HG03378 (cell line): ENCODE measurements around the gene CLINT1.
"Not testable (repeated sequence)": the region's sequence is repeated elsewhere in the genome, so short reads cannot be mapped to it uniquely, and the experiment has no call there.

Source experiments
- ATAC-seq: cut with Tn5 transposase; IDR thresholded peaks from one replicate; pipeline ENCODE4 v1.9.1; 2021; ENCODE audit warnings: mild to moderate bottlenecking, moderate library complexity; ENCODE audit not compliant: unreplicated experiment

CLINT1 gene

DNA sequence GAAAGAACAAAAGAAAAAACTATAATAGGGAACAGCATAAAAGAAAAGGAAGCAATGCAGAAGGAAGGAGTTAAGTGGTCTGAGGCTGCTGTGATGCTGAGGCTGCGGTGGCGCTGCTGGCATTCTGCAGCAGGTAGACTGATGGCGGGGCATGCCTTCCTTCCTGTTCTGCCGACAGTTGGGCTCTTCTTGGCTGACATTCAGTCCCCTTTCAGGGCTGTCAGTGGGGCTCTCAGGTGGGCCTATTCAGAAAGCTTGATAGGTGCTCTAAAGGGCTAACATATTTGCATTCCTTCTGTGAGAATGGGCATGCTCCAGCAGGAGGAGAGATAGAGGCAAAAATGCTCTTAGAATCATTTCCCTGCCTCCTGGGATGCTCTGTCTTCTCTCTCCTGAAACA is 5.1 kb upstream of the CLINT1 start:
- no peak for ATAC-seq

DNA sequence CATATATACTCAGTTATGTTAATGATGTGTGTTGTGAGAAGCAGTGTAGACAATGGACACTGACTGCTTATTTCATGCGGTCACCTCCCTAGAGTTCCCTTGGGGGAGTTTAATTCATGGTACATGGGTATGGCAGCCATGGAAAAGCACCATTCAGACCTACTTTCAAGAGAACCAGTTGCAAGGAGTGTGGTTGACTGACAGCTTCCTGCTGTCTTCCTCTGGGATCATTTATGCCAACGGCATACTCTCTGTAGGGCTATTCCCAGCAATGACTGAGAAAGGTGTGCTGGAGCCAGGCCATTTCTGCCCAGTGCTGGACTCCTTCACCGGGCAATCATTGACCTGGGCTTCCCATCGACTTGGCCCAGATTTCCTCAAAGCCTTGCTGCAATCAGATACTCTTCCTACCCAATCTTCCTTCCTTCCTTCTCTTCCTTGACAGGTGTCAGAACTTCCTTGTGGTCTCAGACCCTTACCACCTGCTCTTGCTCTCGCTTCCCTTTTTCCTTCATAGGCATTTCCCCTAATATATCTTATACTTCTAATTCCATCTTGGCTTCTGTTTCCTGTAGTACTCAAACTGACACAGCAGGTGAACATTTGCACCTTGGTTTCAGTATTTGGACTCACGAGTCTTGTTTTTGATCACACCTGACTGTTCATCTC is 3.4 kb upstream of the CLINT1 start:
- no peak for ATAC-seq

DNA sequence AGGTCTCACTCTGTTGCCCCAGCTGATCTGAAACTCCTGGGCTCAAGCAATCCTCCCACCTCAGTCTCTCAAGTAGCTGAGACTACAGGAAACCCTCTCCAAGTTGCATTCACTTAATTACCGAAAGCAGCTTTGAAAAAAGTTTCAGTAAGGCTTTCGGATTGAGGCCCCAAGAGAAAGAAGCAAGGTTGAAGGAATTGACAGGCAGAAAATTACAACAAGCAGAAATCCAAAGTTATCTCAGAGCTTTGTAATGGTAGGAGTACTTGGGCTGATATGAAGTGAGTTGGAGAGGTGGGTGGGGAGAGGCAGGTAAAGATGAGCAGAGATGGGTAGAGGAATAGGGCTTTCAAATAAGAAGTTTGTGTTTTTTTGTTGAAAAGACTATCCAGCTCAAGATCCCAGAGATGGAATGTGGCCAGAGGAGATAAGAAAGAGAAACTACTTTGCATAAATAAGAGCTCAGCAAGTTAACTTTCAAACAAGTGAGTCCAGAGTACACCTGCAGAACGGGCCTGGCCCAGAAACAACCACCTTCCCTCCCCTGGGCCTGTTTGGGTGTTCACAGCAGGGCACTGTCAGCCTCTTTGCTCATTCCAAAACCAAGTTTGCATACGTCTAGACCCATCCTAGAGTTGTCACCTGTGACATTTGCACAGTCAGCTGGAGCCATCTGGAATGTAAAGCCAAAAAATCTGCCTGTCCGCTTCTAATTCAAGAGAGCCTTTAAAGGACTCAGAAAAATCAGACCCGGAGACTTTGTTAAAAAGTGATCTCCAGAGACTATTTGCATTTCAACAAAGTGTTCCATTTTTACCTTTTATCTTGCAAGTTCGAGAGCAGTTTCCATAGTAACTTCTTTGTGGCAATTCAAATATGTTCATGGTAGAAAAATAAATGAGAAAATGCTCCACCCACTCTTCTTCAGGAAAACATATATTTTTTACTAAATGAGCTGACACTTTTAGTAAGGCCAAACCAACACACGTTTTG is 2.2 kb upstream of the CLINT1 start:
- peak; percentile 73 for ATAC-seq

DNA sequence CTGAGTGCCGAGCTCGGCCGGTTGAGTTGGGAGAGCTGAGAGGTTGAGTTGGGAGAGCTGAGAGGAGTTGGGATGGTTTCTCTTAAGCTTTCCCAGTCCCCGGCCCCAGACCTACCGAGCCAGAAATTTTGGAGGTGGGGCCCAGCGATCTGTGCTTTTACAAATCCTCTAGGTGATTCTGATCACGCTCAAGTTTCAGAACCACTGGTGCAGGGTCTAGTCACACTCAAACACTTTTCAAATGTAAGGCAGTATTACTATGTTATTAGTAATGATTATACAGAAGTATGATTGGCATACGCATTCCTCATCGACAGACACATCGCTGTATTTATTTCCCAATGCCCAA is 256 bp upstream of the CLINT1 start:
- ATAC-seq, result no peak

DNA sequence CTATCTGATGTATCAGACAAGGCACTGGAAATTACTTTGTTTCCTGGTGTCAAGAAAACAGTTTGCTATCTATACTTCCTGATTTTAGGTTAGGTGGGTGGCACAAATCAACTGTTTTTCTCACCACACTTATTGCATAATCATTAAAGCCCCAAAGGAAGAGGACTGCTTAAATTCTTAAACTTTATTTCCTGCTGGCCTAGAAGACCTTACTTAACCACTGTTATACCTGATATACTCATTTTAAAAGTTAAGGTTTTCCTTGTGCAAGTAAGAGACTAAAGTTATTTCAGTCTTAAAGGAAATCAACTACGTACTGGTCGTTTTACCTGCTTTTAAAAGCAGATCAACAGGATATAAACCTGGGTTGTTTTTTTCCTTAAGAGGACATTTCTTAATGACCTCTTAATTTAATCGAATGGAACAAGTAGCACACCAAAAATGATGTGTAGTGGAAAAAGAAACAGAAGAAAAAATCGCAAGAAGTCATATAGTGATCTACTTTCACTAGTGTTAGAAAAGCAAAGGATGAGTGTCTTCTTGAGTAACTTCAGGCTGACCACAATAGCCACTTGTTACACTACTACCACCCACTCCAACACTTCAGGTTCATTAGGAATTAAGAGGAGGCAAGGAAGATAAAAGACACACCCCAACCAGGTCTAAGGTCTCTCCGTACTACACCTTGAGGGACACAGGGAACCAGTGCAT is 974 bp downstream of the CLINT1 start:
- peak; percentile 26 for ATAC-seq

DNA sequence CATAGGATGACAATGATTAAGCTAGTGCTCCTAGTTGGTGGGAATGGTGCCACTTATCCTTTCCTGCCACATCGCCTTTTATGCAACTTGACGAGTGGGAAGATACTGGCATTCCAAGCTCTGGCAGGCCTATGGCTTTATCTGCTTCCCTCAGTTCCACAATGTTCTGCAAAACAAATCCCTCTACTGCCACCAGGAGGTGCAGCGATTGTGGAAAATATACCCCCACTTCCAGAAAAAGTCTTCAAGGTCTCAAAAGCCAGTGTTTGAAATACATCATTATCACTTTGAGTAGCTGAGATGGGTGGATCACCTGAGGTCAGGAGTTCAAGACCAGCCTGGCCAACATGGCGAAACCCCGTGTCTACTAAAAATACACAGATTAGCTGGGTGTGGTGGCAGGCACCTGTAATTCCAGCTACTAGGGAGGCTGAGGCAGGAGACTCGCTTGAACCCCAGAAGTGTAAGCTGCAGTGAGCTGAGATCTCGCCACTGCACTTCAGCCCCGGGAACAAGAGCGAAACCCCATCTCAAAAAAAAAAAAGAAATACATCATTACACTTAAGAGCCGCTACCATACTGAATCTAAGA is 3.4 kb downstream of the CLINT1 start:
- no peak for ATAC-seq

DNA sequence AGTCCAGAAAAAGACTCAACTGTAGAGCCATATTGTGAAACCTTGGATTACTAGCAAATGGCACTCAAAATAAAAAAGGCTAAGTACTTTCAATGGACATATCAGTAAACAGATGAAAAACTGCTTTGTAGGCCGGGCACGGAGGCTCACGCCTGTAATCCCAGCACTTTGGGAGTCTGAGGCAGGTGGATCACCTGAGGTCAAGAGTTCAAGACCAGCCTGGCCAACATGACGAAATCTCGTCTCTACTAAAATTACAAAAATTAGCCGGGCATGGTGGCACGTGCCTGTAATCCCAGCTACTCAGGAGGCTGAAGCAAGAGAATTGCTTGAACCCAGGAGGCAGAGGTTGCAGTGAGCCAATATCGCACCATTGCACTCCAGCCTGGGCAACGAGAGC is 5.6 kb downstream of the CLINT1 start:
- ATAC-seq, result not testable (repeated sequence)

DNA sequence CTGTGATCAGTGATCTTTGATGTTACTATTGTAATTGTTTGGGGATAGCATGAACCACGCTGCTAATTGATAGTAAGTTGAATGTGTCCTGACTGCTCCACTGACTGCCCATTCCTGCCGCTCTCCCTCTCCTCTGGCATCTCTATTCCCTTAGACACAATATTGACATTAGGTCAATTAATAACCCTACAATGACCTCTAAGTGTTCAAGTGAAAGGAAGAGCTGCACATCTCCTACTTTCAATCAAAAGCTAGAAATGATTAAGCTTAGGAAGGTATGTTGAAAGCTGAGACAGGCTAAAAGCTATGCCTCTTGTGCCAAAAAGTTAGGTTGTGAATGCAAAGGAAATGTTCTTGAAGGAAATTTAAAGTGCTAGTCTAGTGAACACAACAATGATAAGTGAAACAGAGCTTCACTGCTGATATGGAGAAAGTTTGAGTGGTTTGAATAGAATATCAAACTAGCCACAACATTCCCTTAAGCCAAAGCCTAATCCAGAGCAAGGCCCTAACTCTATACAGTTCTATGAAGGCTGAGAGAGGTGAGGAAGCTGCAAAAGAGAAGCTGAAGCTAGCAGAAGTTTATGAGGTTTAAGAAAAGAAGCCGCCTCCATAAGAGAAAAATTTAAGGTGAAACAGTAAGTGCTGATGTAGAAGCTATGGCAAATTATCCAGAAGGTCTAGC is 12.9 kb downstream of the CLINT1 start:
- no peak for ATAC-seq

DNA sequence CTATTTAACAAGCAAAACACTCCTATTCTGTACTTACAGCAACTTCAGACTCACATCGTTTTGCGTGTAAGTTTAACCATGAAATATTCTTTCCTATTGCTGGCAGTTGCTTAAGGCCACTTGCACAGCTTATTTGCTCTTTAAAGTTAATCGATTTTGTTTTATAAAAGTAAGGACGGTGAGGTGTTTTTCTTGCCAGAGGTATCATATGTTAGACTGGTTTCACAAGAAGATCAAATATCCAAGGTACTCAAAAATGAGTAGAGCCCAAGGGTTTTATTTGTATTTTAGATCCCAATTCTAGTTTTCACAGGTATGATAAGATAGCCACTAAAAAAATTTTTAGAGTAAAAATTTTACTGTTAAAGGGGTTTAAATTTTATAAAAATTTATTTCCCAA is 16.2 kb downstream of the CLINT1 start:
- no peak for ATAC-seq

DNA sequence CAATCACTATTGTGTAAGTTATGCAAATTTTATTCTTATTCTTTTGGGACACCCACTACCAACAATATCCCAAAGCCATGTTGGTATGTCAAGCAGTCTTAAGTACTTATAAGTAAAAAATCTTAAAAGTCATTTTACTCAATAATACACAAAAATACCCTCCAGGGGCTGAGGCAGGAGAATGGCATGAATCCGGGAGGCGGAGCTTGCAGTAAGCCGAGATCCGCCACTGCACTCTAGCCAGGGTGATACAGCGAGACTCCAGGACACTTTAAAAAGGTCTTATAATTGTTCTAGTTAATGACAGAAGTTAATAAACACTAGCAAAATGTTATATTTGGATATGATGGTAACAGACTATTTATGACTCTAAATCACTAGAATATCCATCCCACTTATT is 16.8 kb downstream of the CLINT1 start:
- no peak for ATAC-seq

DNA sequence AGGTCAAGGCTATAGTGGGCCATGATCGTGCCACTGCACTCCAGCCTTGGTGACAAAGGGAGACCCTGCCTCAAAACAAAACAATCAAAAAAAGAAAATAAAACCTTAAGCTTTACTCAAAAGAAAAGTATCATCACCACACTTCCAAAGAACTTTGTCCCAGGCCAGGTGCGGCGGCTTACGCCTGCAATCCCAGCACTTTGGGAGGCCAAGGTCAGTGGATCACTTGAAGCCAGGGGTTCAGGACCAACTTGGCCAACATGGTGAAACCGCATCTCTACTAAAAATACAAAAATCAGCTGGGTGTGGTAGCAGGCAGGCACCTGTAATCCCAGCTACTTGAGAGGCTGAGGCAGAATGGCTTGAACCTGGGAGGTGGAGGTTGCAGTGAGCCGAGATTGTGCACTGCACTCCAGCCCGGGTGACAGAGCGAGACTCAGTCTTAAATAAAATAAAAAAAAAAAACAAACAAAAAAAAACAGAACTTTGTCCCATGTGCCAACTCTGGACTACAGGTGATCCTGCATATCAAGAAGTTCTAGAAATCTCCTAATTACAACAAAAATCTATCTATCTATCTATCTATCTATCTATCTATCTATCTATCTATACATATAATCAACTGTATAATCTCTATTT is 19.7 kb downstream of the CLINT1 start:
- no peak for ATAC-seq

DNA sequence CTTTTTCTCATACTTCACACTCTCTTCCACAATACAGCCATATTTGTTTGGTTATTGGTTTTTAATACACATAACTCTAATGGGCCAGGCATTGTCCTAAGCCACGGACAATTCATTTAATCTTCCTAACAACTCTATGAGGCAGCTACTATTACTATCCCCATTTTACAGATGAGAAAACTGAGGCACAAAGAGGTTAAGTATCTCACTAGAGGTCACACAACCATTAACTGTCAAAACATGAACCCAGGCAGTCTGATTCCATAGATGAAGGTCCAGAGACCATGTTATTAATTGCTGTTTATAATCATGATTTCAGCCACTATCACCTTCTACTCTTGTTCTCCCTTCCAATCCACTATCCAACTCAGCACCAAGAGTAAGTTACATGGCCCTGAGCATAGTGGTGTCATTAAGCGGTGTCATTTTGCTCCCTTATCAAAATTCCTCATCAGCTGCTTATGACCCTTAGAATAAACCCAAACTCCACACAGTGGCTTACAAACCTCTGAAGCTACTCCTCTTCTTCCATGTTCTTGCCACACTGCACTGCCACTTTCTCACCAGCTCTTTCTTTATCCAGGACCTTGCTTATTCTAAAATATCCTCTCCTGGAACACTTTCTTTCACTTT is 22.7 kb downstream of the CLINT1 start:
- no peak for ATAC-seq

DNA sequence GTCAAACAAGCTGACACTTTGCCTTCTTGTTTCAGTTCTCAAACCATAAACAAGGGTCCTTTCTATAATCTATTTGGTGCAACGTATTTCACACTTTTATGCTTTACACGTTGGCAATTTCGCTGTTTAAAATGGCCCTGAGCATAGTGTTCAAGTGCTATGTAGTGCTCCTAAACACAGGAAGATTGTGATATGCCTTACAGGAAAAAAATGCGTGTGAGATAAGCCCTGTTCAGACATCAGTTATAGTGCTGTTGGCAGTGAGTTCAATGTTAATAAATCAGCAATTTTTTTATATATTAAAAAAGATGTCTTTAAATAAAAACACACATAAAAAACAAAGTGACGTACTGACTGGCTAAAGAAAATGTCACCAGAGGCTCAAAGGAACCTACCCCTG is 23.9 kb downstream of the CLINT1 start:
- ATAC-seq, result no peak

DNA sequence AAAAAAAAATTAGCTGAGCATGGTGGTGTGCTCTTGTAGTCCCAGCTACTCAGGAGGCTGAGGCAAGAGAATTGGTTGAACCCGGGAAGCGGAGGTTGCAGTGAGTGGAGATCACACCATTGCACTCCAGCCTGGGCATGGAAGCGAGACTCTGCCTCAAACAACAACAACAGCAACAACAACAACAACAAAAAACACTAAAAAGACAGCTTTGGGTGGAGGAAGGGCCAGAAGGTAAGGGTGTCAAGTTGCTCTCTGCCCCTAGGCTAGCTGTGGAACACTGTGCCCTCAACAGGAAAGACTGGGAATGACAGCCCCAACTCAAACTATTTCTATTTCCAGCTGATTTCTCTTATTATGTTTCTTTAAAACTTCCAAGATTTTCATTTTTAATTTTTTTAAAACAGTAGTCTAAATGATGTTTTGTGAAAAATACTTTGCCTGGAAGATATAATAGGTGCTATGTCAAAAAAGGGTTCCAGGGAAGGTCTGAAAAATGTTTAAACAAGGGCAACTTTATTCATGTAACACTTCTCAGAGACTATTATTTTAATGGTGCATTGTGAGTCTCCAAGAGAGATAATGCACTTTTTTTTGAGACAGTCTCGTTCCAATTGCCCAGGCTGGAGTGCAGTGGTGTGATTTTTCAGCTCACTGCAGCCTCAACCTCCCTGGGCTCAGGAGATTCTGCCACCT is 29.9 kb downstream of the CLINT1 start:
- ATAC-seq, result no peak

DNA sequence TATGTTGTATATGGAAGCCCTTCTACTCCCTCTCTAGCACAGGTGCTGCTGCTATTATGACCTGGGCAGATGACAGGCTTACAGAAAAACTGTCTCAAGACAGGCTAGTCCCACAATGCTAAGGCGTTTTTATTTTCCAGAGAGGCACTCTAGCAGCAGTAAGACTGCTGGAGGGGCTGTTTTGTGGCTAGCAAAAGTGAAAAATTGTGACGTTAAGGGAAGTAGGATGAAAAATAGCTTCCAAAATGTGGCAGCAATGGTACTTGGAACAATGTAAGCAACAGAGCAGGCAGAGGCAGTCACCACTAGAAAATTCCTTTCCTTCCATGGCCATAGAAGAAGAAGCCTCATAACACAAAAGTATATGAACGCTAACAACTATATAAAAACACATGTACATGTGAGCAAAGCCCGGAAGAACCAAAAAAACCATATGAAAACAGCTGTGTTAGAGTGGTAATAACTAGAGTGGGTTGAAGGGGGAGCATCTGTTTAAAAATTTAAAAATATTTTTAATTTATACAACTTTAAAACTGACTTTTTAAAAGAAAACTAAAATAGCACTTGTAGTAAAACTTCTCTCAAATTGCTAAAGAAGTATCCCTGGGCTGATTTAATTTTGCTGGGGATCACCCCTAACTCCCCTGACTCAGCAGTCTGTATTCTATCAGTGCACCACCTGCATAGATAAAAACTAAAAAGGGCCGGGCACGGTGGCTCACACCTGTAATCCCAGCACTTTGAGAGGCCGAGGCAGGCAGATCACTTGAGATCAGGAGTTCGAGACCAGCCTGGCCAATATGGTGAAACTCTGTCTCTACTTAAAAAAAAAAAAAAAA is 30.6 kb downstream of the CLINT1 start:
- ATAC-seq, result no peak

DNA sequence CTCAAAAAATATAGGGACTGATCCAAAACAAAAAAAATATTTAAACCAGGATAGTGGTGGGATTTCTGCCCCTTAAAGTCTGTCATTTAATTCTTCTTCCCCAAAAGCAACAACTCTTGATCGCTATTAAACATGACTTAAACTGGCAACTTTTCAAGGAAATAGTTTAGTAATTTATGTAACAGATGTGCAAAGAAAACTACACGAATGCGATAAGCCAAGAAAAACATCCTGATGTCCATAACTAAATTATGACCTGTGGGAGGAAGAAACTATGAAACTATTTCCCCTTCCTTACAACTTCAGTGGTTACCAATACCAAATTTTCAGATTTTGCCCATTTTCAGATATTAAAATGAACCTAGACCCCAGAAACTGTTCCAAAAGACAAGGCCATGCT is 31.5 kb downstream of the CLINT1 start:
- no peak for ATAC-seq

DNA sequence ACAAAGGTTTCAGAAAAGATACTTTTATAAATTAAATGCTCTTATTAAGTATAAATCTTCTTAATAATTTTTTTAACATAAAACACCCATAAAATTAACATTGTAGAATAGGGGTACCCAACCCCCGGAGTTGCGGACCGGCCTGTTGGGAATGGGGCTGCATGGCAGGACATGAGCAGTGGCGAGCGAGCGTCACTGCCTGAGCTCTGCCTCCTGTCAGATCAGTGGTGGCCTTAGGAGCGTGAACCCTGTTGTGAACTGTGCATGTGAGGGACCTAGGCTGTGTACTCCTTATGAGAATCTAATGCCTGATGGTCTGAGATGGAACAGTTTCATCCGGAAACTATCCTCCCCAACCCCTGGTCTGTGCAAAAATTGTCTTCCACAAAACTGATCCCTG is 35.3 kb downstream of the CLINT1 start:
- ATAC-seq, result no peak
